ENCODE measurements around the gene SEMA3E. TPM values are rescaled to one million over a fixed set of nuclear protein-coding genes. Genes with fewer than 3 reads are reported as not detected.

SEMA3E gene
- polyA plus RNA-seq, 1 of the 3 experiments (the other 2 are of a cell fraction) = under 0.01 TPM

DNA sequence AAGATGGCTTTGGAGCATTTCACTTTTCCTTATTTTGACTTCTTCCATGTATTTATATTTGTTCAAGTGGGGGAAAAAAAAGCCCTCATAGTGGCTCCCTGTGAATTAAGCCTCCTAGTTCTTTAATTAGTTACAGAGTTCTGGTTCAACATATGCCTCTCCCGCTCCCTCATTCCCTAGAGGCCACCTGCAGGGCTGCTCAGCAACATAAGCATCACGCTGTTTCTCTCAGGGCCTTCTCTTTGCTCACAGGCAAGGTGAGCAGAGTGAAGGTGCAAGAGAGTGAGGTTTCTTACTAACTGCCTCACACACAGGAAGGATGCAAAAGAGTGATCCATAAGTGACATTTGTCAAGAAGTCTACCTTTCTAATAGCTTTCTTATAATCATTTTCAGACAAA is 196.7 kb downstream of the SEMA3E start:
- WGBS (ENCODE audit: low lambda C conversion rate) = 84% methylated on average over 2 of the region's 2 CpGs
- CTCF ChIA-PET = no interaction called here

More for the DNA sequence above, 196.7 kb downstream of the SEMA3E start:
- Histone ChIP-seq H3K36me3 (replicated peaks in 1 of 2; ENCODE audit: control insufficient read depth in 1 of 2, insufficient read depth in 2 of 2, low read length in 1 of 2) (no peaks in the 10 kb centered on the region), H2AFZ (ENCODE audit: low read depth) (no peak overlapping the region), H3K27ac (ENCODE audit: low read depth in 2 of 2, low read length in 1 of 2) (no peak overlapping the region), H3K27me3 (ENCODE audit: insufficient read depth) (no peaks in the 10 kb centered on the region), H3K4me3 (ENCODE audit: low read depth in 2 of 2, low read length in 1 of 2) (no peak overlapping the region), H4K20me1 (ENCODE audit: insufficient read depth) (no peaks in the 10 kb centered on the region), H3K79me2 (ENCODE audit: insufficient read depth) (no peaks in the 10 kb centered on the region), H3K9me3 (no peaks in the 10 kb centered on the region), H3K4me2 (no peak overlapping the region), H3K4me1 (ENCODE audit: control insufficient read depth in 1 of 2, insufficient read depth in 2 of 2, low read depth in 1 of 2, low read length in 1 of 2) (no peaks in the 10 kb centered on the region; a peak in 1 of 4 replicates), H3K9ac (no peak overlapping the region), H3K9me2 (no peaks in the 10 kb centered on the region), H3F3A (replicated peaks; ENCODE audit: insufficient read depth) (no peaks in the 10 kb centered on the region)
- POLR2A ChIA-PET = no interaction called here
- DNase-seq = no peak
- TF ChIP-seq FOXM1 (IDR thresholded peaks at IDR 0.05; ENCODE audit: low read depth) (no peak), CHD2 (IDR thresholded peaks at IDR 0.05; ENCODE audit: low read length, partially characterized antibody) (no peak), FOXJ3 (CRISPR knock-in tag; IDR thresholded peaks at IDR 0.05) (no peak), NFIC (IDR thresholded peaks at IDR 0.05; ENCODE audit: borderline replicate concordance) (no peak), RFX5 (IDR thresholded peaks at IDR 0.05; ENCODE audit: low read length) (no peak), TEAD4 (IDR thresholded peaks at IDR 0.05; ENCODE audit: borderline replicate concordance, insufficient read depth) (no peak), RAD21 (IDR thresholded peaks at IDR 0.05; ENCODE audit: low read length) (no peak), YY1 (IDR thresholded peaks at IDR 0.05; ENCODE audit: low read depth) (no peak), SMC3 (IDR thresholded peaks at IDR 0.05; ENCODE audit: low read depth, low read length) (no peak), EZH2phosphoT487 (IDR thresholded peaks at IDR 0.05; ENCODE audit: borderline replicate concordance, low read depth) (no peak), RXRA (IDR thresholded peaks at IDR 0.05; ENCODE audit: borderline replicate concordance, low read depth) (no peak), JUND (IDR thresholded peaks at IDR 0.05) (no peak), TCF12 (IDR thresholded peaks at IDR 0.05) (no peak), GABPA (IDR thresholded peaks at IDR 0.05; ENCODE audit: low read depth) (no peak)
- TF ChIP-seq, protein P1, sequence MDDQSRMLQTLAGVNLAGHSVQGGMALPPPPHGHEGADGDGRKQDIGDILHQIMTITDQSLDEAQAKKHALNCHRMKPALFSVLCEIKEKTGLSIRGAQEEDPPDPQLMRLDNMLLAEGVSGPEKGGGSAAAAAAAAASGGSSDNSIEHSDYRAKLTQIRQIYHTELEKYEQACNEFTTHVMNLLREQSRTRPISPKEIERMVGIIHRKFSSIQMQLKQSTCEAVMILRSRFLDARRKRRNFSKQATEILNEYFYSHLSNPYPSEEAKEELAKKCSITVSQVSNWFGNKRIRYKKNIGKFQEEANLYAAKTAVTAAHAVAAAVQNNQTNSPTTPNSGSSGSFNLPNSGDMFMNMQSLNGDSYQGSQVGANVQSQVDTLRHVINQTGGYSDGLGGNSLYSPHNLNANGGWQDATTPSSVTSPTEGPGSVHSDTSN (IDR thresholded peaks at IDR 0.05) = no peak
- TF ChIP-seq, protein P2, sequence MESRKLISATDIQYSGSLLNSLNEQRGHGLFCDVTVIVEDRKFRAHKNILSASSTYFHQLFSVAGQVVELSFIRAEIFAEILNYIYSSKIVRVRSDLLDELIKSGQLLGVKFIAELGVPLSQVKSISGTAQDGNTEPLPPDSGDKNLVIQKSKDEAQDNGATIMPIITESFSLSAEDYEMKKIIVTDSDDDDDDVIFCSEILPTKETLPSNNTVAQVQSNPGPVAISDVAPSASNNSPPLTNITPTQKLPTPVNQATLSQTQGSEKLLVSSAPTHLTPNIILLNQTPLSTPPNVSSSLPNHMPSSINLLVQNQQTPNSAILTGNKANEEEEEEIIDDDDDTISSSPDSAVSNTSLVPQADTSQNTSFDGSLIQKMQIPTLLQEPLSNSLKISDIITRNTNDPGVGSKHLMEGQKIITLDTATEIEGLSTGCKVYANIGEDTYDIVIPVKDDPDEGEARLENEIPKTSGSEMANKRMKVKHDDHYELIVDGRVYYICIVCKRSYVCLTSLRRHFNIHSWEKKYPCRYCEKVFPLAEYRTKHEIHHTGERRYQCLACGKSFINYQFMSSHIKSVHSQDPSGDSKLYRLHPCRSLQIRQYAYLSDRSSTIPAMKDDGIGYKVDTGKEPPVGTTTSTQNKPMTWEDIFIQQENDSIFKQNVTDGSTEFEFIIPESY (IDR thresholded peaks at IDR 0.05; ENCODE audit: borderline replicate concordance, low read depth) = no peak
- TF ChIP-seq, protein P3, sequence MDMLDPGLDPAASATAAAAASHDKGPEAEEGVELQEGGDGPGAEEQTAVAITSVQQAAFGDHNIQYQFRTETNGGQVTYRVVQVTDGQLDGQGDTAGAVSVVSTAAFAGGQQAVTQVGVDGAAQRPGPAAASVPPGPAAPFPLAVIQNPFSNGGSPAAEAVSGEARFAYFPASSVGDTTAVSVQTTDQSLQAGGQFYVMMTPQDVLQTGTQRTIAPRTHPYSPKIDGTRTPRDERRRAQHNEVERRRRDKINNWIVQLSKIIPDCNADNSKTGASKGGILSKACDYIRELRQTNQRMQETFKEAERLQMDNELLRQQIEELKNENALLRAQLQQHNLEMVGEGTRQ (IDR thresholded peaks at IDR 0.05; ENCODE audit: borderline replicate concordance, low read depth, low read length) = no peak
- TF ChIP-seq, protein P4, sequence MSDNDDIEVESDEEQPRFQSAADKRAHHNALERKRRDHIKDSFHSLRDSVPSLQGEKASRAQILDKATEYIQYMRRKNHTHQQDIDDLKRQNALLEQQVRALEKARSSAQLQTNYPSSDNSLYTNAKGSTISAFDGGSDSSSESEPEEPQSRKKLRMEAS (IDR thresholded peaks at IDR 0.05; ENCODE audit: low read depth) = no peak
- TF ChIP-seq, protein P5, sequence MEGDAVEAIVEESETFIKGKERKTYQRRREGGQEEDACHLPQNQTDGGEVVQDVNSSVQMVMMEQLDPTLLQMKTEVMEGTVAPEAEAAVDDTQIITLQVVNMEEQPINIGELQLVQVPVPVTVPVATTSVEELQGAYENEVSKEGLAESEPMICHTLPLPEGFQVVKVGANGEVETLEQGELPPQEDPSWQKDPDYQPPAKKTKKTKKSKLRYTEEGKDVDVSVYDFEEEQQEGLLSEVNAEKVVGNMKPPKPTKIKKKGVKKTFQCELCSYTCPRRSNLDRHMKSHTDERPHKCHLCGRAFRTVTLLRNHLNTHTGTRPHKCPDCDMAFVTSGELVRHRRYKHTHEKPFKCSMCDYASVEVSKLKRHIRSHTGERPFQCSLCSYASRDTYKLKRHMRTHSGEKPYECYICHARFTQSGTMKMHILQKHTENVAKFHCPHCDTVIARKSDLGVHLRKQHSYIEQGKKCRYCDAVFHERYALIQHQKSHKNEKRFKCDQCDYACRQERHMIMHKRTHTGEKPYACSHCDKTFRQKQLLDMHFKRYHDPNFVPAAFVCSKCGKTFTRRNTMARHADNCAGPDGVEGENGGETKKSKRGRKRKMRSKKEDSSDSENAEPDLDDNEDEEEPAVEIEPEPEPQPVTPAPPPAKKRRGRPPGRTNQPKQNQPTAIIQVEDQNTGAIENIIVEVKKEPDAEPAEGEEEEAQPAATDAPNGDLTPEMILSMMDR (IDR thresholded peaks at IDR 0.05) = no peak

Measured in SK-N-SH (cell line).